Activated CD4-positive, alpha-beta T cell treated with anti-CD3 and anti-CD28 coated beads, Interleukin-2, amount 10 ng/mL, durations not matched to agents 7 days and 5 days (primary cell): ENCODE measurements around the gene PPP5C. TPM values are rescaled to one million over a fixed set of nuclear protein-coding genes. Genes with fewer than 3 reads are reported as not detected.
"Not testable (repeated sequence)": the region's sequence is repeated elsewhere in the genome, so short reads cannot be mapped to it uniquely, and the experiment has no call there.

Experiments used
- CTCF ChIA-PET: fragments of 350-600 bp; sonication (Branson Sonifier 250); formaldehyde crosslinking; loops from one replicate; lab custom pipeline; 2021; ENCODE audit warnings: antibody characterized with exemption; lab: Charles Lee
- POLR2A ChIA-PET: fragments of 350-600 bp; sonication (Branson Sonifier 250); formaldehyde crosslinking; loops from one replicate; lab custom pipeline; 2021; ENCODE audit warnings: antibody characterized with exemption; lab: Charles Lee
- DNase-seq: peaks from one replicate; pipeline ENCODE4 v3.0.0-alpha.2; 2020
- H3K27ac Mint-ChIP-seq: one replicate; pipeline ENCODE4 v1.8.0; 2021; ENCODE audit warnings: mild to moderate bottlenecking, moderate library complexity, mixed read lengths
- H3K27me3 Mint-ChIP-seq: one replicate; pipeline ENCODE4 v1.8.0; 2021; ENCODE audit warnings: mixed read lengths
- H3K36me3 Mint-ChIP-seq: one replicate; pipeline ENCODE4 v1.8.0; 2021; ENCODE audit warnings: low read depth, mixed read lengths
- H3K4me1 Mint-ChIP-seq: one replicate; pipeline ENCODE4 v1.8.0; 2021; ENCODE audit warnings: mixed read lengths
- H3K4me3 Mint-ChIP-seq: one replicate; pipeline ENCODE4 v1.8.0; 2021; ENCODE audit warnings: mild to moderate bottlenecking, moderate library complexity, mixed read lengths
- H3K9me3 Mint-ChIP-seq: one replicate; pipeline ENCODE4 v1.8.0; 2021; ENCODE audit warnings: mixed read lengths
- total RNA-seq, 2 experiments: library from RNA; stranded (reverse); gene quantifications; one replicate each; pipeline ENCODE4 v1.2.3, GENCODE V29; 2021

The PPP5C gene
- total RNA-seq, 2 experiments from 2014 or later = 101 to 102 TPM

DNA sequence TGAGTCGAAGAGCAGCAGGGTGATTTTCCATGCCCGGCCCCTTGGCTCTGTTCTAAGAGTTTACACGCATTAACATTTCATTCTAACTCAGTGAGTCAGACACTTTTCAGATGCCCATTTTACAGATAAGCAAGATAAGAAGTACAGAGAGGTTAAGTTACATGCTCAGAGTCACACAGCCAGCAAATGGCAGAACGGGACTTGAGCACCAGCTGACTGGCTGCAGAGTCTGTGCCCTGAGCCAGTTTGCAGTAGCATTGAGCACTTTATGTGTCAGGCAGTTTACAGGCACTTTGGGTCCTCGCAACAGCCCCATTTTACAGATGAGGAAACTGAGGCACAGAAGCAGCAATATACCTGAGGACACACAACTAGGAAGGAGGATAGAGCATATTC lies 47.5 kb downstream of the PPP5C start:
- Mint-ChIP-seq H3K4me1 (peaks cover 9% of the 10 kb centered on the region), H3K27ac (no peak overlapping the region), H3K27me3 (peaks cover 4% of the 10 kb centered on the region), H3K4me3 (no peak overlapping the region), H3K9me3 (no peaks in the 10 kb centered on the region), H3K36me3 (peaks cover 14% of the 10 kb centered on the region)
- ChIA-PET POLR2A (no interaction called here), CTCF (interaction anchor here (0.6 to 2.0 kb wide), 8 partner anchors 10 to 1885 kb away, joined by 3 to 8 read pairs (median 3); partner anchors contain the start of gene PPP5C)
- DNase-seq = no peak

GRCh38 chr19:46397801-46398479 lies 51.1 kb downstream of the PPP5C start:
- CTCF ChIA-PET = interaction anchor here (0.6 kb wide), 1 partner anchor 118 kb away, joined by 3 read pairs; no protein-coding TSS in a partner anchor
- not testable (repeated sequence) for H3K4me3 Mint-ChIP-seq, H3K27me3 Mint-ChIP-seq

GRCh38 chr19:46402725-46403124 lies 55.8 kb downstream of the PPP5C start:
- Mint-ChIP-seq H3K4me3 (no peak overlapping the region), H3K4me1 (peaks cover 14% of the 10 kb centered on the region), H3K9me3 (no peaks in the 10 kb centered on the region), H3K27me3 (peaks cover 39% of the 10 kb centered on the region), H3K36me3 (no peaks in the 10 kb centered on the region), H3K27ac (no peak overlapping the region)
- POLR2A ChIA-PET = no interaction called here
- DNase-seq = no peak
- CTCF ChIA-PET = interaction anchor here (0.9 to 2.3 kb wide), 8 partner anchors 9 to 112 kb away, joined by 3 to 13 read pairs (median 3); partner anchors contain the start of gene PPP5C

More at GRCh38 chr19:46397801-46398479, 51.1 kb downstream of the PPP5C start:
- H3K36me3 Mint-ChIP-seq, H3K4me1 Mint-ChIP-seq, H3K9me3 Mint-ChIP-seq, H3K27ac Mint-ChIP-seq, DNase-seq, POLR2A ChIA-PET: not testable (repeated sequence)

DNA sequence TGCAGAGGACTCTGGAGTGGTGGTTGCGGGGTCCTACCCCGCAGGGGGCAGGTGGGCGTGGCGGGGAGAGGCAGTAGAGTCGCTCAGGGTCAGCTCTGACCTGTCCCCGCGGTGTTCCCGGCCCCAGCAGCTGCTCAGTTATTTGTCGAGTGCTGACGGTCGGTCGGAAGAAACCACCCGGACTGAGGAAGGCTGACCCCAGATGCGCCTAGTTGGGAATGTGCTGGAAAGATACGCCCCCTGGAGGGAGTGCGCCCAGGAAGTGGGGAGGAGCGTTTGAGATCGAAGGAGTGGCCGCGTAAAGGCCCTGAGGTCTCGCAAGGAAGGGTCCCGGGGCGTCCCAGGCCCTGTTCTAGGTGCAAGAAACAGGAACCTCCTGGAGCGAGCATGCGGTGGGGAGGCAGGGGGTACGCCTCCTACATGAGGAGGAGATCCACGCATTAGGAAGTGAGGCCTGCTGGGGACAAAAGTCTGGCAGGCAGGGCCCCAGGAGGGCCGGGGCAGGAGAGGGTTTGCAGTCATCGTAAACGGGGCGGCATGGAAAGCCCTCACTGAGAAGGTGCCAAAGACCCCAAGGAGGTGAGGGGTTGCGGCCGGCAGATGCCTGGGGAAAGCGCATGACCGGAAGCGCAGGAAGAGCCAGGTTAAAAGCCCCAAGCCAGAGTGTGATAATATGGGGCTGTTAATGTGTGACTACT lies 57.3 kb downstream of the PPP5C start:
- peaks cover 14% of the 10 kb centered on the region for H3K4me1 Mint-ChIP-seq
- no peak for DNase-seq
- peaks cover 49% of the 10 kb centered on the region for H3K27me3 Mint-ChIP-seq
- no peaks in the 10 kb centered on the region for H3K9me3 Mint-ChIP-seq
- no peaks in the 10 kb centered on the region for H3K36me3 Mint-ChIP-seq
- CTCF ChIA-PET = interaction anchor here (1.4 to 2.3 kb wide), 2 partner anchors 9 to 84 kb away, joined by 8 to 13 read pairs; no protein-coding TSS in a partner anchor
- POLR2A ChIA-PET = no interaction called here
- H3K4me3 Mint-ChIP-seq = no peak overlapping the region
- H3K27ac Mint-ChIP-seq = no peak overlapping the region

DNA sequence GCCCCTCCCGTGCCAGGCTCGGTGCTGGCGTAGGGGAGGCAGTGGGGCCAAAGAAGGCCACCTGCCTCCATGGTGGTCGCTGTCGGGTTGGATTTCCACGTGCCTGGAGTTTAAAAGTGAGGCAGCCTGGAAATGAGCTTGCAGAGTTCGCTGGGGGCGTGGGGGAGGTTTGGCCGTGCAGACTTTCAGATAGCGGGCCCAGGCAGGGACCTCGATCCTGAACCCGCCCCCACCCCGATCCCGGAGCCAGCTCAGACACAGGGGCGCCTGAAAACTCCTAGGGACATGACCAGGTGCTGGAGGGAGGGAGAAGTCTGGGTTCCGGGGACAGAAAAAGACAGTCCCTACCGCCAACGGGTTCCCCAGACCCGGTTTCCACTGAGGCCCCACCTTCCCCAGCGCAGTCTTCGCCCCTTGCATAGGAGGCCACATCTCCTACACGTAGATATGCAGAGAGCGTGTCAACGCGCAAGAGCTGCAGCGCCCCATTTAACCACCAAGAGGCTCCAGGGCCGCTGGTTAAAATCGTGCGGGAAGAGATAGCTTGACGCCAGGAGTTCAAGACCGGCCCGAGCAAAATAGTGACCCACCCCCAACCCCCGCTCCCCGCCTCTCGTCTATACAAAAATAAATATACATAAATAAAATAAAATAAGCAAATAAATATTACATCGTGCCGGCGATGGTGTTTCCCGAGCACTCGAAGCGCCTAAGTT lies 58.0 kb downstream of the PPP5C start:
- no peaks in the 10 kb centered on the region for H3K36me3 Mint-ChIP-seq
- peaks cover 53% of the 10 kb centered on the region for H3K27me3 Mint-ChIP-seq
- ChIA-PET CTCF (interaction anchor here (1.1 to 1.4 kb wide), 2 partner anchors 10 to 376 kb away, joined by 3 to 8 read pairs; no protein-coding TSS in a partner anchor), POLR2A (no interaction called here)
- no peaks in the 10 kb centered on the region for H3K9me3 Mint-ChIP-seq
- no peak for DNase-seq
- H3K27ac Mint-ChIP-seq = no peak overlapping the region
- no peak overlapping the region for H3K4me3 Mint-ChIP-seq
- peaks cover 14% of the 10 kb centered on the region for H3K4me1 Mint-ChIP-seq

GRCh38 chr19:46406976-46407375 lies 60.1 kb downstream of the PPP5C start:
- no peak for DNase-seq
- POLR2A ChIA-PET = no interaction called here
- Mint-ChIP-seq H3K4me3 (no peak overlapping the region), H3K36me3 (no peaks in the 10 kb centered on the region), H3K9me3 (no peaks in the 10 kb centered on the region), H3K27me3 (peaks cover 65% of the 10 kb centered on the region), H3K27ac (no peak overlapping the region), H3K4me1 (peaks cover 14% of the 10 kb centered on the region)
- CTCF ChIA-PET = no interaction called here

DNA sequence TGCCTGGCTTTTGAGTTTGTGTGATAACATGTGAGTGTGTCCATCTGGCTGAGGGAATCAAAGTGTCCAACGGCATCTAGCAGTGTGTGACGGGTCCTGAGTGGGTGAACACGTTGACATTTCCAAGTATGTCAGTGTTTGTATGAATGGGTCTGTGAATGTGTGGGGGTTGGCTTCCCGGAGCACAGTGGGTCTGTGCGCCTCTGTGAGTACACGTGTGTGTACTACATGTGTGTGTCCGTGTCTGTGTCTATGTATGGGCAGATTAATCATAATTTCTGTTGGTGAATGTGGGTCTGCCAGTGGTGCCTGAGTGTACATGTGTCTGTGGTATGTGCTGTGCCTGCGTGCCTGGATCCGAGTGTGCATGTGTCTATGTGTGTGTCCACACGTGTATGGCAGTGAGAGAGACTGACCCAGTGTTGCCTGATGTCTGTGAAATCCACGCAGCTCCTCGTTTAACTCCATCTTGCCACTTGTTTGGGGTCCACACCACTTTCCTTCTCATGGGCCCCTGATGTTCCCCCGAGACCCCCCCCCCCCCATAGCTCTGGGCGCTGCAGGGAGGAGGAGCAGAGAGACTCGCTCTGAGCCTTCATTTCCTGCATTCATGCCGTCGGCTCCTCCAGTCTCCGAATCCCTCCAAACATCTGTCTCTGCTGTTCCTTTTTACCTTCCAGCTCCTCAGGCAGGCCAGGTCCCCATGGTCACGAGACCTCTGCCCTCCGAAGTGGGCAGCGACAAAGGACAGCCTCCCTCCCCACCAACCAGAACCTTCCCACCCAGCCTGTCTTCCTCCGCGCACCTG lies 61.2 kb downstream of the PPP5C start:
- no peaks in the 10 kb centered on the region for H3K9me3 Mint-ChIP-seq

DNA sequence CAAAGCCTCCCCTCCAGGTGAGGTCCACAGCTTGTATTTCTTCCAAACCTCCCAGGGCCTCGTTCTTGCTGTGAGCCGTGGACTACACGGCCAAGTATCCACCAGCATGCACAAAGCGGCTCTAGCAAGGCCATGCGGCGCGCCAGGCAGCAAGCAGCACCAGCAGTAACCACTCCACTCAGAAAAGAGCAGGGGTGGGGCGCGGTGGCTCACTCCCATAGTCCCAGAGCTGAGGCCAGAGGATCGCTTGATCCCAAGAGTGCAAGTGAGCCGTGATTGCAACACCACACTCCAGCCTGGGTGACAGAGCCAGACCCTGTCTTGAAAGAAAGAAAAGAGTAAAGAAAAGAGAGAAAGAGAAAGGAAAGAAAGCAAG lies 61.8 kb downstream of the PPP5C start:
- no peak for DNase-seq
- Mint-ChIP-seq H3K36me3 (no peaks in the 10 kb centered on the region), H3K4me1 (peaks cover 11% of the 10 kb centered on the region), H3K27ac (no peak overlapping the region), H3K9me3 (no peaks in the 10 kb centered on the region), H3K4me3 (no peak overlapping the region), H3K27me3 (peaks cover 71% of the 10 kb centered on the region)
- POLR2A ChIA-PET = no interaction called here
- CTCF ChIA-PET = no interaction called here

More for the DNA sequence above, 61.2 kb downstream of the PPP5C start:
- ChIA-PET POLR2A (no interaction called here), CTCF (interaction anchor here (0.6 kb wide), 1 partner anchor 115 kb away, joined by 3 read pairs; no protein-coding TSS in a partner anchor)
- Mint-ChIP-seq H3K36me3 (no peaks in the 10 kb centered on the region), H3K4me3 (no peak overlapping the region), H3K27me3 (peaks cover 72% of the 10 kb centered on the region), H3K27ac (no peak overlapping the region), H3K4me1 (peaks cover 12% of the 10 kb centered on the region)
- no peak for DNase-seq

DNA sequence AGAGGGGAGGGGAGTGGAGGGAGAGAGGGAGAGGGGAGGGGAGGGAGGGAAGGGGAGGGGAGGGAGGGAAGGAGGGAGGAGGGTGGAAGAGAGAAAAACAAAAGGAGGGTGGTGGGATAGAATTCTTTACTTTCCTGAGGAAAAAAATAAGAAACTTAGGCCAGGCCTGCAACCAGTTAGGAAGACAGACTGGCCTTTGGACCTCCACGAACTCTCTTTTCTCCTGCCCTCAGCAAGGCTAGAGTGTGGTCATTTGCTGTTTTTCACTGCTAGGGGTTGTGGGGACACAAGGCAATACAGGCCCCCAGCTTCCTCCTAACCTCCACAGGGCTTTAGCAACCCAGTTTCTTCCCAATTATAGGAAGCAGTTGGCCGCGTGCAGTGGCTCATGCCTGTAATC lies 62.3 kb downstream of the PPP5C start:
- DNase-seq = no peak
- Mint-ChIP-seq H3K27ac (no peak overlapping the region), H3K9me3 (no peaks in the 10 kb centered on the region), H3K27me3 (peaks cover 71% of the 10 kb centered on the region), H3K36me3 (no peaks in the 10 kb centered on the region), H3K4me1 (peaks cover 6% of the 10 kb centered on the region), H3K4me3 (no peak overlapping the region)
- CTCF ChIA-PET = no interaction called here
- POLR2A ChIA-PET = no interaction called here

DNA sequence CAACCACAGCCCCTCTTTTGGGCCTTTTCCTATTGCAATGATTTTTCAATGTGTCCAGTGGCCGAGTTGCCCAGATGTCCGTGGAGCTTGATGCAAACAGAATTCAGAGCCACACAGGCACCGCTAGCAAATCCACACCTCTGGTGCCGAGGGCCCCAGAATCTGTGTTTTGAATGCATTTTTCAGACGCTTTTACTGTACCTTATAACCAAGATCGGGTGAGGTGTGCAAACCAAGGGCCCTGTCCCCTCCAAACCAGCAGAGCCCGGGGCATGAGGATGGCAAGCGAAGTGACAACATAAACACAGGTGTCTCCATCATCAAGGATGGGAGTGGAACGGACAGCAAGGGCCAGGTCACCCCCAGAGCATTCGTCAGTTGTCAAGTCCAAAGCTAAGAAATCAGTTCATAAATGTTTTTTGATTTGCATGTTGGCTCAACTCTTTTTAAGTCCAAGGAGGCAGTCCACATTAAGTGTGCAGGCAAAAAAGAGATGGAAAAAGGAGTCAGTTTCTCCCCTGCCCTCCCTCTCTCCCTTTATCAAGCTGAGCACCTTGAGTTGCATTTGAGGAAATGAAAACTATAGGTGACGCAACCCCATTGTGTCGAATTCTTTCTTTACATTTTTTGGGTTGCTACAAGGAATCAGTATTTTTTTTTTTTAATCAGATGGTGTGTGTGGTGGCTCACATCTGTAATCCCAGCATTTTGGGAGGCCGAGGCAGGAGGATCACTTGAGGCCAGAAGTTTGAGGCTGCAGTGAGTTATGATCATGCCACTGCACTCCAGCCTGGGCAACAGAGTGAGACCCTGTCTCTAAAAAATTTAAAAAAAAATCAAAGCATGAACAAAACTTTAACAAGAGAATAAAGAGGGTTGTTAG lies 63.6 kb downstream of the PPP5C start:
- Mint-ChIP-seq H3K27ac (no peak overlapping the region), H3K27me3 (peaks cover 73% of the 10 kb centered on the region), H3K9me3 (no peaks in the 10 kb centered on the region), H3K4me3 (no peak overlapping the region), H3K36me3 (no peaks in the 10 kb centered on the region), H3K4me1 (no peaks in the 10 kb centered on the region)
- ChIA-PET POLR2A (no interaction called here), CTCF (no interaction called here)
- DNase-seq = no peak

GRCh38 chr19:46411088-46411924 lies 64.4 kb downstream of the PPP5C start:
- Mint-ChIP-seq H3K27me3 (peaks cover 76% of the 10 kb centered on the region), H3K9me3 (no peaks in the 10 kb centered on the region), H3K36me3 (no peaks in the 10 kb centered on the region), H3K4me1 (peaks cover 3% of the 10 kb centered on the region), H3K4me3 (no peak overlapping the region), H3K27ac (no peak overlapping the region)
- POLR2A ChIA-PET = no interaction called here
- no peak for DNase-seq
- CTCF ChIA-PET = interaction anchor here (0.7 to 1.1 kb wide), 3 partner anchors 9 to 76 kb away, joined by 3 read pairs; no protein-coding TSS in a partner anchor
